HG03095 (cell line): ENCODE measurements around the gene ARL9.

Experiments used
- ATAC-seq: cut with Tn5 transposase; IDR thresholded peaks from one replicate; pipeline ENCODE4 v1.9.1; 2021; ENCODE audit warnings: moderate library complexity; ENCODE audit not compliant: unreplicated experiment

The ARL9 gene

DNA sequence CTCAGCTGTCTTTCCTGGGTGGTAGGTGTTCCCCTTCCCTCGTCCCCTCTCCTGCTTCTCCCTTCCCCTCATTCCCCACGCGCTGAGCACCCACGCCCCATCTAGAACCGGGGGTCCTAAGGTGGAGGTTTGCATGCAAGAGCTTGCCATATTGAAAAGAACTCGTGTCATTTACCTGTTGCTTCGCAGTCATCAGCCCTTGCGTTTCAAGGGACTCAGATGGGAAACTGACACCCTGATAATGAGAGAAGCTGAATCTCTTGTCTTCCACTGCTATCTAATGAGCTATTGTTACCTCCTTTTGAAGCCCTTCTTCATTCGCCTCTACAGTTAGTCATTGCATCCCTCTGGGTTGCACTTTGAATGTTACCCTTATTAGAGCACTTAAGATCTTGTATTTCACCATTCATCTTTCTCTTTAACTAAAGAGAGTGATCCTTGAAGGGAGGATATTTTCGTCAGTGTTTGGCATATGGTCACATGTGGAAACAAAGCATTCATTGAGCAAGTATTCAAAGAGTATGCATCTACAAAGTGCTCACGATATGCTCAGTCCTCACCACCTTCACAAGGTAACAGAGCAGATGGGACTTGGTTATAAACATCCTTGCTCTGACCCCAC is 25.7 kb downstream of the ARL9 start:
- no peak for ATAC-seq

DNA sequence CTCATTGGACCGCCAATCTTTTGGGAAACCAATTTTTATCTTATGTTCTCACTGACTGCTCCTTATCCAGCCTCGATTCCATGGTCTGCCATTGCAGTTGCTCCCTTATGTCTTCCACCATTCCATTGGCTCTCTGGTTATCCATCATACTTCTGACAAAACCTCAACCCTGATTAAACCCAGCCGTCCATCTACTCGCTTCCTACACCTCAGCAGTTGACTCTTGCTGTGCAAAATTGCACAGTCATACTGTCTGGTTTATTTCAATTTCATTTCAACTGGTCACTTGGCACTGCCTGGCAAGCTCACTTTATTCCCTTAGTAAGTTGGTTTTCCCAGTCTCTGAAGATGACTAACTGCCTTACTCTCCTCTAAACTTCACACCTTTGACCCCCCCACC is 26.2 kb downstream of the ARL9 start:
- ATAC-seq = no peak

DNA sequence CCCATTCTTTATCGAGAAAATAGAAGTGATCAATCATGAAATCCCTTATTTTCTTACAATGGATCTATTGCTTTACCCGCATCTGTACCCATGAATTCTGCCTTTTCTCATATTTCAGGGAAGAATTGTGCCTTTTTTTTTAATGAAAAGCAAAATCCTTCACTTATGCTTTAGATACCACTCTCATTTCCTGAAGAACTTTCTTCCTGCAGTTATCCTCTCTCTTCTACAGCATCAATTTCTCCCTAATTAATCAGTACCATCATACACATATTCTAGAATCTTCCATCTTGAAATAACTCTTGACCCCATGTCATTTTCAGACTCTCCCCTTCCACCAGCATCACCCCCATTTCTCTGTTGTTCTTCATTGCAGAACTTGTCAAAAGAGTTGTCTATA is 26.6 kb downstream of the ARL9 start:
- ATAC-seq = no peak

DNA sequence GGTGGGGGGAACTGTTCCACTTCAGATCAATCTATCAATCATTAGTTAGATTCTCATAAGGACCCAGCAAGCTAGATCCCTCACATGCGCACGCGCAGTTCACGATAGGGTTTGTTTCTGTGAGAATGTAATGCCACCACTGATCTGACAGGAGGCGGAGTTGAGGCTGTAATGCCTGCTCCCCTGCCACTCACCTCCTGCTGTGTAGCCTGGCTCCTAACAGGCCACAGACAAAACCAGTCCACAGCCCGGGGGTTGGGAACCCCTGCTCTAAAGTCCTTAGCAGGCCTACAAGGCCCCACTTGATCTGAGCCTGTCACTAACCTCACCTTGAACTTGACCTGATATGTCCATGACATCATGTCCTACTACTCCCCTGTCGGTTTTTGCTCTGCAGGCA is 30.3 kb downstream of the ARL9 start:
- ATAC-seq = no peak

DNA sequence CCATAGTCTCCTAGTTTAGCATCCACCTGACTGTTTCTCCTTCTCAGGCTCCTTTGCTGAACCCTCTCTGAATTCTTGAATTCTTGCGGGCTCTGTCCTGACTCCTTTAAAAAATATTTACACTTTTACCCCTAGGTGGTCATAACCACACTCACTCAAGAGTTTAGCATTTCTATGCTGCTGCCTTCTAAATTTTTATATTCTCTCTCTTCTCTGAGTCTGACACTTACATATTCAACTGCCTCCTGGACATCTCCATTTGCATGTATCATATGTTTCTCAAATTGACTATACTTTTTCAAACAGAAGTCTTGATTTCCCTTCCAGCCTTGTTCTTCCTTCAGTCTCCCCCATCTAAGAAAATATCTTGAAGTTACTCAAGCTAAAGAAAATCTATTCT is 31.6 kb downstream of the ARL9 start:
- no peak for ATAC-seq

DNA sequence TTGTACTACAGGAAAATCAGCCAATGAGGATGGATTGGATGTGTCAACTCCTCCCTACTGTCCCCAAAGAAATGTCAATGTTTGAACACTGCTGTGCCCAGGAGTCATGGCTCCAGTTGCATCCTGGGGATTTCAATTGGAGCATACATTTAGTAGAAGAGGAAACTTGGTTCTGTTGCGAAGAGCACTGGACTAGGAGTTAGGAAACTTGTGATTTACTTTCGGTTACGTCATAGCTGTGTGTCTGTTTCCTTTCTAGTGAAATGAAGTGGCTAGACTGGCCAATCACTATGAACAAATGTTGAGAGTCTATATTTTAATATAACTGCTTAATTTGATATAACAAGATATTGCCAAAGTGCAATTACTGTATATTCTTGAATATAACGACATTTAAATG is 35.2 kb downstream of the ARL9 start:
- no peak for ATAC-seq

DNA sequence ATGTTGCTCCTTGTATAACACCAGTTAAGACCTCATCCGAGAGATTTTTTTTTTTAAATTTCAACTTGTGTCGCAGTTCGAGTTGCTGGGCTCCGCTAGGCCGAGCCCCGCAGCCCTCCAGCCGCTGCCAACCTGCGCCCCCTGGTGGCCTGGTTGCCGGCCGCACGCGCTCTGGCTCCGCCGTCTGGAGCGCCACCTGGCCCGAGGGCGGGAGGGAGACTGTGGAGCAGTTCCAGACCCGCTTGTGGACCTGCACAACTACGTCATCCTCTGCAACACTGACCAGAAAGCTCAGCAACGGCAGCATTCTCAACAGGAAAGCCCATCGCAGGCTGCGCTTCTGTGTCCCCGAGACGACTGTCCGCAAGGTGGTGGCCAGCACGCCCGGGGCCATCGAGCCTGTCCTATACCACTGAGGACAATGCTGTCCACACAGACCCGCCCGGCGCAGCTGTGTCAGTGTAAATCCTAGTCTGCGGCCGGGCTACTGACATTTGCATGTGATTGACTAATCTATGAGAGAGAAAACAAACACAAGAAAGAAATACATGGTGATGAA is 39.1 kb downstream of the ARL9 start:
- peak; percentile 99 for ATAC-seq

DNA sequence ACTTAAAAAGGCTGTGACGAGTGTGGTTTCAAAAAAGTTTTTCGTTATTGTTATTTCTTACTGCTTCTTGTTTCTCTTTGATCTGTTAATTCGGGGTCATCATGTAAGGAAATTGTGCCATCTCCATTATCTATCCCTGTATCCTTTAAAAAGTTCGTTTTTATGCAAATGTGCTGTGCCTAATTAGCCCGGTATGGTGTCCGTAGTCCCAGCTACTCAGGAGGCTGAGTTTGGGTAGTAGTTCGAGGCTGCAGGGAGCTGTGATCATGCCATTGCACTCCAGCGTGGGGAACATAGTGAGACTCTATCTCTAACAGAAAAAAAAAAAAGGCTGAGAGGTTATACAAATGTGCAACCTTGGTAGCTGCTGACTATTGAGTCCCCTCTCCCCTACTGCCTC is 45.1 kb downstream of the ARL9 start:
- no peak for ATAC-seq

DNA sequence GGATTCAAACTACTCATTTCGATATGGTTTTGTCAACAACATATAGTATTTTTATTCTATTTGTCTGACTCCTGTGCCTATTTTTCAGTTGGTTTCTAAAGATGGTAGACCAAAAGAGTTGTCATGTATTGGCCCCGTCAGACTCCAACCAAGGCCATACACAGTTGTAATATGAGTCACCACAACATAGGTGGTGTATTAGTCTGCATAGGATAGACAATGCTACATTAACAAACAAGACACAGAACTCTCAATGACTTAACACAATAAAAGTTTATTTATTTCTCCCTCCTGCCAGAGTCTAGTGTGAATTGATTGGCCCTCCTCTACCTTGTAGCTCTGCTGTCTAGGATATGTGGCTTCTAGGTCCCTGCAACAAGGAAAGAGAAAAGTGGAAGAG is 45.9 kb downstream of the ARL9 start:
- no peak for ATAC-seq

DNA sequence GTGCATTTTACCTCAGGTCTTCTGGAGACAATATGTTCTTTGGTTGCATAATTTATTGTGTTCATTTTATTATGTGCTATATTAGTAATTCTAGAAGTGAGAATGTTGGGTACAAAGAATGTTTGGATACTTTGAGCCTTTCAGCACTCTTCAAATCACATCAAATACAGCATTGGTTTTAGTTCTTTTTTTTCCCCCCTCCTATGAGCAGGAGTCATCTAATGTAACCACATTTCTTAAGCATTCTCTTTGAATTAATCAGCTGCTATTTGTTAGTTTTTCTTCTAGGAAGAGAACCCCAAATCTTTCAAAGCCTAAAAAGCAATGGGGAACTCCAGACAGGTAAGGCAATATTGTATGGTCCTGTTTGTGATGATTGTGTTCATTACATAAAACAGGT is 46.7 kb downstream of the ARL9 start:
- ATAC-seq = no peak

DNA sequence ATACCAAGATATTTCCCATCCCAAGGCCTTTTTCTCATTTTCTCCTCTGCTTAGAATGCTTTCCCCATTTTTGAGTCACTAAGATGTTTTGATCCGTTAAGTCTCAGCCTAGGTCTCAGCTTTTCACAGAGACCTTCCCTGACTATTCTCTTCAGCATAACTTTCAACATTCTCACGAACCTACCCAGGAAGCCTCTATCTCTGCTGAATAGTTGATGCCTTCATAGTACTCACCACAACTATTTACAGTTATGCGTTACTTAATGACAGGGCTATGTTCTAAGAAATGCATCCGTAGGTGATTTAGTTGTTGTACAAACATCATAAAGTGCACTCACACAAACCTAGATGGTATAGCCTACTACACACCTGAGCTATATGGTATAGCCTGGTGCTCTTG is 64.5 kb downstream of the ARL9 start:
- no peak for ATAC-seq
